Measurements from ENCODE around the gene DDX28. TPM values are rescaled to one million over a fixed set of nuclear protein-coding genes. Genes with fewer than 3 reads are reported as not detected.
"Not testable (repeated sequence)": the region's sequence is repeated elsewhere in the genome, so short reads cannot be mapped to it uniquely, and the experiment has no call there.

Gene DDX28
- polyA plus RNA-seq, 3 donors, result 14.7 to 42.9 (median 27.7) TPM

DNA sequence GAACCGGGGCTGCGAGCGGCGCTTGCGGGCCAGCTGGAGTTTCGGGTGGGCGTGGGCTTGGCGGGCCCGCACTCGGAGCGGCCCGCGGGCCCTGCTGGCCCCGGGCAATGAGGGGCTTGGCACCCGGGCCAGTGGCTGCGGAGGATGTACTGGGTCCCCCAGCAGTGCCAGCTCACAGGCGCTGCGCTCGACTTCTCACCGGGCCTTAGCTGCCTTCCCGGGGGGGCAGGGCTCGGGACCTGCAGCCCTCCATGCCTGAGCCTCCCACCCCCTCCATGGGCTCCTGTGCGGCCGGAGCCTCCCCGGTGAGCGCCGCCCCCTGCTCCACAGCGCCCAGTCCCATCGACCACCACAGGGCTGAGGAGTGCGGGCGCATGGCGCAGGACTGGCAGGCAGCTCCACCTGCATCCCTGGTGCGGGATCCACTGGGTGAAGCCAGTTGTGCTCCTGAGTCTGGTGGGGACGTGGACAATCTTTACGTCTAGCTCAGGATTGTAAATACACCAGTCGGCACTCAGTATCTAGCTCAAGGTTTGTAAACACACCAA is 24.7 kb downstream of the DDX28 start:
- Mint-ChIP-seq H3K9me3 (peaks cover 0 to 10% (median 0%) of the 10 kb centered on the region in 7 donors), H3K4me3 (peak overlapping the region; percentile 84 to 96), H3K4me1 (peaks cover 65% of the 10 kb centered on the region), H3K27ac (peak overlapping the region in 6 of 7 donors; percentile 91 to 98 (median 96)), H3K36me3 (peaks cover 8 to 30% of the 10 kb centered on the region in 2 donors)
- Histone ChIP-seq H3K79me2 (ENCODE audit: insufficient read depth, low read length) (peaks cover 41% of the 10 kb centered on the region), H3K27ac (ENCODE audit: low read depth in 1 of 2, low read length in 2 of 2) (peak overlapping the region; percentile 90 to 98), H3K4me3 (replicated peaks in 1 of 3; ENCODE audit: low read depth in 2 of 3, low read length in 3 of 3) (peak overlapping the region; percentile 10 to 73 (median 57)), H3K4me1 (ENCODE audit: control insufficient read depth in 1 of 2, insufficient read depth in 2 of 2, low read length in 2 of 2) (peaks cover 79 to 84% of the 10 kb centered on the region in 2 donors), H3K4me2 (replicated peaks; ENCODE audit: extremely low read depth, low read length, poor library complexity, severe bottlenecking) (peak overlapping the region; percentile 41)
- H2AFZ ChIP-seq (ENCODE audit: insufficient read depth, low read depth, low read length, poor library complexity, severe bottlenecking); H3K9me3 ChIP-seq (replicated peaks in 1 of 2; ENCODE audit: control insufficient read depth in 1 of 2, insufficient read depth in 1 of 2, low read length in 2 of 2); H4K20me1 ChIP-seq (ENCODE audit: insufficient read depth, low read length); H3K27me3 ChIP-seq (ENCODE audit: control insufficient read depth in 2 of 2, insufficient read depth in 2 of 2, low read length in 2 of 2); H3K36me3 ChIP-seq (replicated peaks in 1 of 2; ENCODE audit: control insufficient read depth in 1 of 2, insufficient read depth in 2 of 2, low read length in 2 of 2); H3K9ac ChIP-seq (ENCODE audit: insufficient read depth, low read length, poor library complexity, severe bottlenecking); intact Hi-C loops (cut with micrococcal nuclease); H3K27me3 Mint-ChIP-seq (ENCODE audit: low read depth in 3 of 3); DNase-seq: not testable (repeated sequence)
- 95% methylated on average over 34 of the region's 36 CpGs for WGBS (ENCODE audit: insufficient coverage)

DNA sequence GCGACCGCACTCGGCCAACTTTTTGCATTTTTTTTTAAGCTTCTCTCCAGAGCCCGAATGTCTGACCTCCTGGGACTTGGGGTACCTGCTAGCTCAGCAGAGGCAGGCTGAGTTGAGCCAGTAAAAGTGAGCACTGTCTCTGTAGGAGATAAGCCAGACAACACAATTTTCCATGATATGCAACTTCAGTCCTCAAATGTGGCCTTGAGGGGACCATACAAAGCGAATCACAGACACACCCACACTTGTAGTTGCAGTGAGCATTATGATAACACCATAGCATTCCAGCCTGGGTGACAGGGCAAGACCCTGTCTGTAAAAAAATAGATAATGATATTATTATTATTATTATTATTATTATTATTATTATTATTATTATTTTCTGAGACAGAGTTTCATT is 26.4 kb downstream of the DDX28 start:
- DNase-seq, result no peak
- Histone ChIP-seq H3K9me3 (replicated peaks in 1 of 2; ENCODE audit: control insufficient read depth in 1 of 2, insufficient read depth in 1 of 2, low read length in 2 of 2) (peaks cover 0 to 5% of the 10 kb centered on the region in 2 donors), H3K4me3 (replicated peaks in 1 of 3; ENCODE audit: low read depth in 2 of 3, low read length in 3 of 3) (peak overlapping the region in 1 of 3 experiments; percentile 38), H3K4me2 (replicated peaks; ENCODE audit: extremely low read depth, low read length, poor library complexity, severe bottlenecking) (no peak overlapping the region), H3K9ac (ENCODE audit: insufficient read depth, low read length, poor library complexity, severe bottlenecking) (no peak overlapping the region), H2AFZ (ENCODE audit: insufficient read depth, low read depth, low read length, poor library complexity, severe bottlenecking) (no peak overlapping the region), H3K27me3 (ENCODE audit: control insufficient read depth in 2 of 2, insufficient read depth in 2 of 2, low read length in 2 of 2) (no peaks in the 10 kb centered on the region), H3K79me2 (ENCODE audit: insufficient read depth, low read length) (peaks cover 55% of the 10 kb centered on the region), H4K20me1 (ENCODE audit: insufficient read depth, low read length) (peaks cover 9% of the 10 kb centered on the region), H3K36me3 (replicated peaks in 1 of 2; ENCODE audit: control insufficient read depth in 1 of 2, insufficient read depth in 2 of 2, low read length in 2 of 2) (peaks cover 12% of the 10 kb centered on the region in 2 donors), H3K4me1 (ENCODE audit: control insufficient read depth in 1 of 2, insufficient read depth in 2 of 2, low read length in 2 of 2) (peaks cover 86 to 90% of the 10 kb centered on the region in 2 donors), H3K27ac (ENCODE audit: low read depth in 1 of 2, low read length in 2 of 2) (peak overlapping the region; percentile 85 to 97)
- intact Hi-C loops (cut with micrococcal nuclease), result no loop called here
- peaks cover 0 to 10% (median 0%) of the 10 kb centered on the region in 7 donors for H3K9me3 Mint-ChIP-seq
- H3K4me1 Mint-ChIP-seq, result peaks cover 74% of the 10 kb centered on the region
- WGBS (ENCODE audit: insufficient coverage), result 100% methylated on average over 4 of the region's 5 CpGs
- H3K36me3 Mint-ChIP-seq, result peaks cover 17 to 41% of the 10 kb centered on the region in 2 donors
- TF ChIP-seq, protein P1, sequence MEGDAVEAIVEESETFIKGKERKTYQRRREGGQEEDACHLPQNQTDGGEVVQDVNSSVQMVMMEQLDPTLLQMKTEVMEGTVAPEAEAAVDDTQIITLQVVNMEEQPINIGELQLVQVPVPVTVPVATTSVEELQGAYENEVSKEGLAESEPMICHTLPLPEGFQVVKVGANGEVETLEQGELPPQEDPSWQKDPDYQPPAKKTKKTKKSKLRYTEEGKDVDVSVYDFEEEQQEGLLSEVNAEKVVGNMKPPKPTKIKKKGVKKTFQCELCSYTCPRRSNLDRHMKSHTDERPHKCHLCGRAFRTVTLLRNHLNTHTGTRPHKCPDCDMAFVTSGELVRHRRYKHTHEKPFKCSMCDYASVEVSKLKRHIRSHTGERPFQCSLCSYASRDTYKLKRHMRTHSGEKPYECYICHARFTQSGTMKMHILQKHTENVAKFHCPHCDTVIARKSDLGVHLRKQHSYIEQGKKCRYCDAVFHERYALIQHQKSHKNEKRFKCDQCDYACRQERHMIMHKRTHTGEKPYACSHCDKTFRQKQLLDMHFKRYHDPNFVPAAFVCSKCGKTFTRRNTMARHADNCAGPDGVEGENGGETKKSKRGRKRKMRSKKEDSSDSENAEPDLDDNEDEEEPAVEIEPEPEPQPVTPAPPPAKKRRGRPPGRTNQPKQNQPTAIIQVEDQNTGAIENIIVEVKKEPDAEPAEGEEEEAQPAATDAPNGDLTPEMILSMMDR (IDR thresholded peaks at IDR 0.05), result no peak
- H3K4me3 Mint-ChIP-seq, result no peak overlapping the region
- peaks cover 0 to 2% (median 0%) of the 10 kb centered on the region in 3 donors for H3K27me3 Mint-ChIP-seq (ENCODE audit: low read depth in 3 of 3)
- H3K27ac Mint-ChIP-seq, result peak overlapping the region; percentile 95 to 100 (median 99)

Data from CD14-positive monocyte (primary cell).